Measurements from ENCODE around the gene NEK11. TPM values are rescaled to one million over a fixed set of nuclear protein-coding genes. Genes with fewer than 3 reads are reported as not detected.

The NEK11 gene
- total and polyA plus RNA-seq, 9 of the 15 experiments (the other 6 are each of a cell fraction or from before 2014, with no cell fraction given) = 0.28 to 1.5 (median 0.87) TPM

GRCh38 chr3:131282379-131282778 lies 255.7 kb downstream of the NEK11 start:
- Histone ChIP-seq H3K27me3 (ENCODE audit: control insufficient read depth in 2 of 2, insufficient read depth in 2 of 2, low read length in 2 of 2) (no peaks in the 10 kb centered on the region), H3K9ac (ENCODE audit: insufficient read depth in 1 of 2, low read depth in 2 of 2, low read length in 2 of 2) (no peak overlapping the region), H3K36me3 (ENCODE audit: control insufficient read depth, insufficient read depth, low read length) (no peaks in the 10 kb centered on the region), H3K4me3 (no peak overlapping the region), H3K27ac (ENCODE audit: extremely low read depth, low read depth, low read length) (no peak overlapping the region), H3K9me3 (replicated peaks; ENCODE audit: control insufficient read depth, insufficient read depth, low read depth, low read length) (no peaks in the 10 kb centered on the region), H2AFZ (ENCODE audit: low read depth, low read length) (no peak overlapping the region), H3K4me1 (replicated peaks in 1 of 2; ENCODE audit: control insufficient read depth in 2 of 2, insufficient read depth in 2 of 2, low read length in 2 of 2) (no peaks in the 10 kb centered on the region), H3K4me2 (ENCODE audit: insufficient read depth, low read length) (no peak overlapping the region), H4K20me1 (replicated peaks; ENCODE audit: control insufficient read depth, insufficient read depth, low read length) (no peaks in the 10 kb centered on the region), H3K9me1 (ENCODE audit: control insufficient read depth, insufficient read depth, low read length) (no peaks in the 10 kb centered on the region), H3K79me2 (ENCODE audit: control insufficient read depth, insufficient read depth, low read length) (no peaks in the 10 kb centered on the region)
- intact Hi-C loops (cut with micrococcal nuclease) (no loop called here), in situ Hi-C loops (cut with MboI) (no loop called here)
- ATAC-seq = no peak
- TF ChIP-seq NR0B1 (IDR thresholded peaks at IDR 0.05; ENCODE audit: partially characterized antibody) (no peak), OTX1 (CRISPR knock-in tag; IDR thresholded peaks at IDR 0.05) (no peak), U2AF2 (optimal IDR thresholded peaks at IDR 0.05; ENCODE audit: low read depth, low read length) (no peak), RFX5 (IDR thresholded peaks at IDR 0.05; ENCODE audit: low read depth, low read length) (no peak), STAT5B (CRISPR knock-in tag; IDR thresholded peaks at IDR 0.05) (no peak), MYC (IDR thresholded peaks at IDR 0.05; ENCODE audit: low read depth, low read length) (no peak), MYC (CRISPR knock-in tag; IDR thresholded peaks at IDR 0.05; ENCODE audit: borderline replicate concordance, low read depth) (no peak), JUNB (CRISPR knock-in tag; conservative IDR thresholded peaks at IDR 0.05) (no peak), L3MBTL2 (IDR thresholded peaks at IDR 0.05) (no peak), E2F6 (IDR thresholded peaks at IDR 0.05; ENCODE audit: borderline replicate concordance in 1 of 2, extremely low read depth in 1 of 2, insufficient read depth in 1 of 2, insufficient read length in 1 of 2, low read depth in 1 of 2, low read length in 1 of 2, poor library complexity in 1 of 2, severe bottlenecking in 1 of 2) (no peak), IRF1 (CRISPR knock-in tag; IDR thresholded peaks at IDR 0.05; ENCODE audit: borderline replicate concordance) (no peak), ZNF23 (CRISPR knock-in tag; IDR thresholded peaks at IDR 0.05) (no peak), HDAC8 (tag; IDR thresholded peaks at IDR 0.05) (no peak), BRD9 (IDR thresholded peaks at IDR 0.05; ENCODE audit: low read depth, partially characterized antibody) (no peak), DLX4 (CRISPR knock-in tag; IDR thresholded peaks at IDR 0.05) (no peak), CCNT2 (IDR thresholded peaks at IDR 0.05; ENCODE audit: borderline replicate concordance, extremely low read depth, insufficient read length, low read depth, low read length) (no peak), NFIC (IDR thresholded peaks at IDR 0.05) (no peak), HES1 (IDR thresholded peaks at IDR 0.05; ENCODE audit: low read depth) (no peak)
- WGBS (ENCODE audit: insufficient coverage, low coverage, missing lambda C conversion rate) = 0% methylated on average over 2 of the region's 2 CpGs
- no peak for FAIRE-seq
- no TSS peak for BruUV-seq (replicated peaks)
- ChIA-PET POLR2A (no interaction called here), CTCF (ENCODE audit: low intra/inter-chr PET ratio) (no interaction called here)
- no peak for DNase-seq (ENCODE audit: extremely low read depth in 1 of 4, low spot score in 3 of 4)
